ENCODE results near the gene SUMO3. TPM values are rescaled to one million over a fixed set of nuclear protein-coding genes. Genes with fewer than 3 reads are reported as not detected.
A peak's percentile ranks its signal among the peaks of the same experiment; 100 is the strongest.

The SUMO3 gene
- total RNA-seq, 1 experiment from 2014 or later, result 62.3 TPM

GRCh38 chr21:44771896-44772525, 45.9 kb downstream of the SUMO3 start:
- ChIA-PET POLR2A (no interaction called here), CTCF (interaction anchor here (0.8 to 1.4 kb wide), 2 partner anchors 28 to 30 kb away, joined by 3 to 5 read pairs; no protein-coding TSS in a partner anchor)
- no peaks in the 10 kb centered on the region for H3K9me3 Mint-ChIP-seq (ENCODE audit: unreplicated experiment)
- H3K4me3 Mint-ChIP-seq (ENCODE audit: unreplicated experiment), result no peak overlapping the region
- no peaks in the 10 kb centered on the region for H3K4me1 Mint-ChIP-seq (ENCODE audit: insufficient read depth, unreplicated experiment)
- no TSS peak for BruUV-seq (replicated peaks)
- intact Hi-C loops (cut with micrococcal nuclease), result no loop called here
- no peak for TF ChIP-seq CTCF (IDR thresholded peaks at IDR 0.05; ENCODE audit: unreplicated experiment)
- H3K27ac Mint-ChIP-seq (ENCODE audit: low read depth, unreplicated experiment), result peak overlapping the region; percentile 71
- DNase-seq (ENCODE audit: unreplicated experiment), result no peak
- peaks cover 63% of the 10 kb centered on the region for H3K36me3 Mint-ChIP-seq (ENCODE audit: insufficient read depth, unreplicated experiment)
- H3K27me3 Mint-ChIP-seq (ENCODE audit: insufficient read depth, unreplicated experiment), result no peaks in the 10 kb centered on the region

GRCh38 chr21:44767834-44768831, 49.7 kb downstream of the SUMO3 start:
- H3K27ac Mint-ChIP-seq (ENCODE audit: low read depth, unreplicated experiment), result no peak overlapping the region
- peaks cover 47% of the 10 kb centered on the region for H3K36me3 Mint-ChIP-seq (ENCODE audit: insufficient read depth, unreplicated experiment)
- no peak for TF ChIP-seq CTCF (IDR thresholded peaks at IDR 0.05; ENCODE audit: unreplicated experiment)
- DNase-seq (ENCODE audit: unreplicated experiment), result no peak
- ChIA-PET CTCF (interaction anchor here (0.5 to 2.1 kb wide), 2 partner anchors 25 to 1054 kb away, joined by 3 to 10 read pairs; no protein-coding TSS in a partner anchor), POLR2A (no interaction called here)
- H3K9me3 Mint-ChIP-seq (ENCODE audit: unreplicated experiment), result no peaks in the 10 kb centered on the region
- peaks cover 17% of the 10 kb centered on the region for H3K4me1 Mint-ChIP-seq (ENCODE audit: insufficient read depth, unreplicated experiment)
- no peak overlapping the region for H3K4me3 Mint-ChIP-seq (ENCODE audit: unreplicated experiment)
- intact Hi-C loops (cut with micrococcal nuclease), result no loop called here
- H3K27me3 Mint-ChIP-seq (ENCODE audit: insufficient read depth, unreplicated experiment), result no peaks in the 10 kb centered on the region
- BruUV-seq (replicated peaks), result no TSS peak

- peaks cover 17% of the 10 kb centered on the region for H3K4me1 Mint-ChIP-seq (ENCODE audit: insufficient read depth, unreplicated experiment)
- peak overlapping the region; percentile 94 for H3K27ac Mint-ChIP-seq (ENCODE audit: low read depth, unreplicated experiment)
- intact Hi-C loops (cut with micrococcal nuclease), result no loop called here
- H3K9me3 Mint-ChIP-seq (ENCODE audit: unreplicated experiment), result no peaks in the 10 kb centered on the region
- H3K27me3 Mint-ChIP-seq (ENCODE audit: insufficient read depth, unreplicated experiment), result no peaks in the 10 kb centered on the region
- H3K36me3 Mint-ChIP-seq (ENCODE audit: insufficient read depth, unreplicated experiment), result peaks cover 43% of the 10 kb centered on the region
- no peak overlapping the region for H3K4me3 Mint-ChIP-seq (ENCODE audit: unreplicated experiment)
- CTCF ChIA-PET, result interaction anchor here (0.6 to 2.1 kb wide), 2 partner anchors 26 to 27 kb away, joined by 4 to 10 read pairs; no protein-coding TSS in a partner anchor
- no TSS peak for BruUV-seq (replicated peaks)
- POLR2A ChIA-PET, result interaction anchor here (0.7 to 1.5 kb wide), 2 partner anchors 35 to 941 kb away, joined by 3 to 4 read pairs; partner anchors contain the start of gene UBE2G2
- no peak for DNase-seq (ENCODE audit: unreplicated experiment)
- no peak for TF ChIP-seq CTCF (IDR thresholded peaks at IDR 0.05; ENCODE audit: unreplicated experiment)
Measured at GRCh38 chr21:44766818-44767354, 51.0 kb downstream of the SUMO3 start.
